ENCODE data around the gene FZD7. TPM values are rescaled to one million over a fixed set of nuclear protein-coding genes. Genes with fewer than 3 reads are reported as not detected.

The FZD7 gene
- total RNA-seq, 2 experiments from 2014 or later = 0.65 to 0.70 TPM

- no peak for TF ChIP-seq CTCF (IDR thresholded peaks at IDR 0.05)
- ATAC-seq (peak; percentile 53), DNase-seq (no peak)
- no peaks in the 10 kb centered on the region for H3K27me3 Mint-ChIP-seq
- no peak overlapping the region for H3K27ac Mint-ChIP-seq
- no peak overlapping the region for H3K4me3 Mint-ChIP-seq
- intact Hi-C loops (cut with micrococcal nuclease) = no loop called here
- H3K9me3 Mint-ChIP-seq = no peaks in the 10 kb centered on the region
- POLR2A ChIA-PET = no interaction called here
- no peaks in the 10 kb centered on the region for H3K36me3 Mint-ChIP-seq (ENCODE audit: low read depth)
- peaks cover 4% of the 10 kb centered on the region for H3K4me1 Mint-ChIP-seq (ENCODE audit: low read depth)
- CTCF ChIA-PET = no interaction called here
Measured at GRCh38 chr2:202071107-202071506, 37.5 kb downstream of the FZD7 start.

- H3K4me3 Mint-ChIP-seq = no peak overlapping the region
- DNase-seq = no peak
- H3K4me1 Mint-ChIP-seq (ENCODE audit: low read depth) = peaks cover 4% of the 10 kb centered on the region
- no peaks in the 10 kb centered on the region for H3K36me3 Mint-ChIP-seq (ENCODE audit: low read depth)
- no peak for TF ChIP-seq CTCF (IDR thresholded peaks at IDR 0.05)
- intact Hi-C loops (cut with micrococcal nuclease) = no loop called here
- CTCF ChIA-PET = interaction anchor here (0.9 kb wide), 1 partner anchor 8 kb away, joined by 3 read pairs; no protein-coding TSS in a partner anchor
- POLR2A ChIA-PET = no interaction called here
- no peaks in the 10 kb centered on the region for H3K9me3 Mint-ChIP-seq
- no peak for ATAC-seq
- no peak overlapping the region for H3K27ac Mint-ChIP-seq
- H3K27me3 Mint-ChIP-seq = no peaks in the 10 kb centered on the region
Measured at GRCh38 chr2:202072226-202072625, 38.6 kb downstream of the FZD7 start.

DNA sequence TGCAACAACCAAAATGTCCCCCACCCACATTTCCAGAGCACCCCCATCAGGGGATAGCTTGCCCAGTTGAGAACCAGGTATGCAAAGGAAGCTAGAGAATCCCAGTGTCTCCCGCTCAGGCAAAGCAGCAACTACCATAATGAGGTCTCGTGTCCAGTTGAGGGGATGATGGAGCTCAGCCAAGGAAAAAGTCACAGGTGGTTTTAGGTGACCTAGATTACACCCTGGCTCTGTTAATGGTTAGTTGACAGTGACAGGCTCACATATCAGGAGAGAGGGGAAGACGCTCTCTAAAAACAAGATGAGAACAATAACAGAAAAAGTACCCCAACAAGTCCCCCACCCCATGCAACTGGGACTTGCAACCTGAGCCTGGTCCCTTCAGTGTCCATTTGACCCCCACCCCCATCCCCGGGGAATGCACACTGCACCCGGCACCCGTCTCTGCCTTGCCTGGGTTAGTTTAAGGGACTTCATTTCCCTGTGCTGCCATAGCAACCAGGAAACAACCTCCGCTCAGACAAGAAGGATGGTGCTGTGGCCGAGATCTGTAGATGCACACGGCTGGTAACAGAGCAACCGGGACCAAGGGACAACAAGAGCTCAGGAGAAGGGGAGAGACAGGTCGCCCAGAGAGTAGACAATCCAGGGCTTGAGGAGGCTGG is 39.2 kb downstream of the FZD7 start, which contains the start of gene KIAA2012:
TSS of gene KIAA2012 (plus strand) at position 519 of the 665 bp plus-strand sequence. CDS start 373 bp downstream, outside the sequence.
- ChIA-PET POLR2A (no interaction called here), CTCF (interaction anchor here (0.9 kb wide), 1 partner anchor 9 kb away, joined by 3 read pairs; no protein-coding TSS in a partner anchor)
- intact Hi-C loops (cut with micrococcal nuclease) = no loop called here
- no peak for DNase-seq
- ATAC-seq = no peak
- Mint-ChIP-seq H3K27ac (no peak within 1 kb of the TSS), H3K9me3 (no peaks in the 10 kb centered on the region), H3K36me3 (ENCODE audit: low read depth) (no peaks in the 10 kb centered on the region), H3K4me3 (no peak within 1 kb of the TSS), H3K27me3 (no peaks in the 10 kb centered on the region), H3K4me1 (ENCODE audit: low read depth) (peaks cover 4% of the 10 kb centered on the region)
- no peak for TF ChIP-seq CTCF (IDR thresholded peaks at IDR 0.05)

- Mint-ChIP-seq H3K4me3 (no peak overlapping the region), H3K36me3 (ENCODE audit: low read depth) (no peaks in the 10 kb centered on the region), H3K4me1 (ENCODE audit: low read depth) (peaks cover 4% of the 10 kb centered on the region), H3K9me3 (no peaks in the 10 kb centered on the region), H3K27me3 (no peaks in the 10 kb centered on the region), H3K27ac (no peak overlapping the region)
- intact Hi-C loops (cut with micrococcal nuclease) = no loop called here
- ATAC-seq (no peak), DNase-seq (no peak)
- ChIA-PET POLR2A (no interaction called here), CTCF (no interaction called here)
- TF ChIP-seq CTCF (IDR thresholded peaks at IDR 0.05) = no peak
Measured at GRCh38 chr2:202074324-202074723, 40.7 kb downstream of the FZD7 start.

- H3K4me1 Mint-ChIP-seq (ENCODE audit: low read depth) = no peaks in the 10 kb centered on the region
- no peak for ATAC-seq
- TF ChIP-seq CTCF (IDR thresholded peaks at IDR 0.05) = no peak
- H3K36me3 Mint-ChIP-seq (ENCODE audit: low read depth) = no peaks in the 10 kb centered on the region
- ChIA-PET POLR2A (no interaction called here), CTCF (interaction anchor here (0.9 to 1.5 kb wide), 3 partner anchors 10 to 218 kb away, joined by 4 read pairs; no protein-coding TSS in a partner anchor)
- DNase-seq = no peak
- no peak overlapping the region for H3K27ac Mint-ChIP-seq
- H3K4me3 Mint-ChIP-seq = no peak overlapping the region
- intact Hi-C loops (cut with micrococcal nuclease) = no loop called here
- no peaks in the 10 kb centered on the region for H3K27me3 Mint-ChIP-seq
- H3K9me3 Mint-ChIP-seq = peaks cover 6% of the 10 kb centered on the region
Measured at GRCh38 chr2:202079310-202079709, 45.7 kb downstream of the FZD7 start.

Measured in activated CD8-positive, alpha-beta T cell treated with anti-CD3 and anti-CD28 coated beads for 36 hours (primary cell).